SK-N-SH (cell line): ENCODE data around the gene RRAD.

Source experiments
- GABPA ChIP-seq: IDR thresholded peaks from 2 replicates; pipeline ENCODE4 v1.4.0; 2012; ENCODE audit warnings: low read depth, mild to moderate bottlenecking
- TF ChIP-seq, protein P1 (sequence below): IDR thresholded peaks from 2 replicates; pipeline ENCODE4 v1.4.0; 2012; ENCODE audit warnings: low read depth
- TF ChIP-seq, protein P2 (sequence below): fragments of 200-600 bp; sonication (generic); IDR thresholded peaks from 2 replicates; pipeline ENCODE4 v1.6.1; 2017; ENCODE audit warnings: antibody characterized with exemption, mild to moderate bottlenecking, moderate library complexity

- TF ChIP-seq, protein P1, sequence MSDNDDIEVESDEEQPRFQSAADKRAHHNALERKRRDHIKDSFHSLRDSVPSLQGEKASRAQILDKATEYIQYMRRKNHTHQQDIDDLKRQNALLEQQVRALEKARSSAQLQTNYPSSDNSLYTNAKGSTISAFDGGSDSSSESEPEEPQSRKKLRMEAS: no peak
- TF ChIP-seq GABPA: no peak
- TF ChIP-seq, protein P2, sequence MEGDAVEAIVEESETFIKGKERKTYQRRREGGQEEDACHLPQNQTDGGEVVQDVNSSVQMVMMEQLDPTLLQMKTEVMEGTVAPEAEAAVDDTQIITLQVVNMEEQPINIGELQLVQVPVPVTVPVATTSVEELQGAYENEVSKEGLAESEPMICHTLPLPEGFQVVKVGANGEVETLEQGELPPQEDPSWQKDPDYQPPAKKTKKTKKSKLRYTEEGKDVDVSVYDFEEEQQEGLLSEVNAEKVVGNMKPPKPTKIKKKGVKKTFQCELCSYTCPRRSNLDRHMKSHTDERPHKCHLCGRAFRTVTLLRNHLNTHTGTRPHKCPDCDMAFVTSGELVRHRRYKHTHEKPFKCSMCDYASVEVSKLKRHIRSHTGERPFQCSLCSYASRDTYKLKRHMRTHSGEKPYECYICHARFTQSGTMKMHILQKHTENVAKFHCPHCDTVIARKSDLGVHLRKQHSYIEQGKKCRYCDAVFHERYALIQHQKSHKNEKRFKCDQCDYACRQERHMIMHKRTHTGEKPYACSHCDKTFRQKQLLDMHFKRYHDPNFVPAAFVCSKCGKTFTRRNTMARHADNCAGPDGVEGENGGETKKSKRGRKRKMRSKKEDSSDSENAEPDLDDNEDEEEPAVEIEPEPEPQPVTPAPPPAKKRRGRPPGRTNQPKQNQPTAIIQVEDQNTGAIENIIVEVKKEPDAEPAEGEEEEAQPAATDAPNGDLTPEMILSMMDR: no peak
These were observed 24.5 kb downstream of the RRAD start for GRCh38 chr16:66900721-66901441.
